ENCODE data around the gene FHIT. TPM values are rescaled to one million over a fixed set of nuclear protein-coding genes. Genes with fewer than 3 reads are reported as not detected.

Gene FHIT
- polyA plus RNA-seq, 1 donor from 2014 or later: 17.3 TPM

GRCh38 chr3:61136191-61136590, 115.1 kb downstream of the FHIT start:
- Mint-ChIP-seq H3K36me3 (peaks cover 5% of the 10 kb centered on the region), H3K9me3 (no peaks in the 10 kb centered on the region), H3K27me3 (no peaks in the 10 kb centered on the region), H3K4me3 (no peak overlapping the region), H3K27ac (no peak overlapping the region), H3K4me1 (no peaks in the 10 kb centered on the region)

- H3K27ac Mint-ChIP-seq: no peak overlapping the region
- H3K4me3 Mint-ChIP-seq: no peak overlapping the region
- no peaks in the 10 kb centered on the region for H3K27me3 Mint-ChIP-seq
- H3K36me3 Mint-ChIP-seq: peaks cover 4% of the 10 kb centered on the region
- H3K4me1 Mint-ChIP-seq: no peaks in the 10 kb centered on the region
- H3K9me3 Mint-ChIP-seq: no peaks in the 10 kb centered on the region
Measured at GRCh38 chr3:61134532-61134931, 116.7 kb downstream of the FHIT start.

DNA sequence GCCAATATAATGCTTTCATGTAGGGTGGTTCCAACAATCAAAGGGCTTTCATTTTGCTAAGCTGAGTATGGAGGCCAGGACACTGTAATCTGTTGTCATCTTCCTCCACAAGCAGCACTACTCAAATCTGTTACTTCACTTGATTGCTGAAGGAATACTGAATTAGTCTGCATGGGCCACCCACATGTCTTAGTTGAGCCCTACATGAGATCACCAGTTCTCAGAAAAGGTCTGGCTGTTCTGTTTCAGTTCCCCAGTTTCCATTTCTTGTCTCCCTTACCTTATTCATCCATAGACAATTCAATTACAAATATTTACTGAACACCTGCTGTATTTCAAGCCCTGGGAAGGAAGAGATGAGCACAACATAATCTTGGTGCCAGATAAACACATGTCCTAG, 119.2 kb downstream of the FHIT start:
- H3K27me3 Mint-ChIP-seq: no peaks in the 10 kb centered on the region
- no peak overlapping the region for H3K4me3 Mint-ChIP-seq
- peaks cover 4% of the 10 kb centered on the region for H3K36me3 Mint-ChIP-seq
- H3K4me1 Mint-ChIP-seq: no peaks in the 10 kb centered on the region
- no peaks in the 10 kb centered on the region for H3K9me3 Mint-ChIP-seq
- H3K27ac Mint-ChIP-seq: no peak overlapping the region

- Mint-ChIP-seq H3K27me3 (no peaks in the 10 kb centered on the region), H3K27ac (no peak overlapping the region), H3K36me3 (peaks cover 6% of the 10 kb centered on the region), H3K4me3 (no peak overlapping the region), H3K9me3 (peaks cover 2 to 9% (median 9%) of the 10 kb centered on the region in 3 donors), H3K4me1 (no peaks in the 10 kb centered on the region)
Measured at GRCh38 chr3:61118830-61119229, 132.4 kb downstream of the FHIT start.

DNA sequence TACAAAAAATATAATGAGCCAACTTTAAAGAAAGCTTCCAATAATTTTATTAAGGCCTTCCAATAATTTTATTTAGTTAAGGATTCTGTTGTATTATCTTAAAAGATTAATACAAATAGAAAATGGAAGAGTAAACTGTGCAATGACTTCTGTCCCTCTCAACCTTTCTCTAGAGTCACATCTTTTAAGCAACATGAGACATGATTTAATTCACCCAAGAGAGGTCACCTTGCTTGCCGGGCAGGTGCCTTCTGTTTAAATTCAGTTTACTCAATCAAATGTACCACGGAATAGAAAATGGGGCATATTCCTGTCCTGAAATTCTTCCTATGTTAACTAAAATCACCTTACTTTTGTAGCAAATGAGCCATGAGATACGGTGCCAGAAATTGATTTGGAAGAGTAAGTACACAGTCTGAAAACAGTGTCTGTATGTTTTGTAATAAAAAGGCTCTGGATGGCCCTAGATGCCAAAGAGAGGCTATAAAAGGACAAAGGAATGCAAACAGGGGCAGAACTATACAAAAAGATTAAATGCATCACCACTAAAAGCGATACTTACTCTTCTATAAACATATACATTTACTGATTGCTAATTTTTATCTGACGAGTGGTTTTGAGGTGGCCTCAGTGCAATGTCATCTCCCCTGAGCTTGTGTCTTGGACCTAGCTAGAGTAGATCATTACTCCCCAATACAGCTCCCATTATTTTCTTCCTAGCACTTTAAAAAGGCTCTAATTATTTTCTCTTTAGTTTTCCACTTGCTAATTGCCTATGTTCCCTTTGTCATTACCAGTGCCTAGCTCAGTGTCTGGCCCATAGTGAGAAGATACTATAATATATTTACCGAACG, 134.0 kb downstream of the FHIT start:
- H3K4me3 Mint-ChIP-seq: no peak overlapping the region
- H3K4me1 Mint-ChIP-seq: peaks cover 0 to 2% (median 0%) of the 10 kb centered on the region in 3 donors
- H3K27me3 Mint-ChIP-seq: no peaks in the 10 kb centered on the region
- H3K27ac Mint-ChIP-seq: no peak overlapping the region
- peaks cover 5% of the 10 kb centered on the region for H3K36me3 Mint-ChIP-seq
- H3K9me3 Mint-ChIP-seq: peaks cover 0 to 9% (median 3%) of the 10 kb centered on the region in 3 donors

DNA sequence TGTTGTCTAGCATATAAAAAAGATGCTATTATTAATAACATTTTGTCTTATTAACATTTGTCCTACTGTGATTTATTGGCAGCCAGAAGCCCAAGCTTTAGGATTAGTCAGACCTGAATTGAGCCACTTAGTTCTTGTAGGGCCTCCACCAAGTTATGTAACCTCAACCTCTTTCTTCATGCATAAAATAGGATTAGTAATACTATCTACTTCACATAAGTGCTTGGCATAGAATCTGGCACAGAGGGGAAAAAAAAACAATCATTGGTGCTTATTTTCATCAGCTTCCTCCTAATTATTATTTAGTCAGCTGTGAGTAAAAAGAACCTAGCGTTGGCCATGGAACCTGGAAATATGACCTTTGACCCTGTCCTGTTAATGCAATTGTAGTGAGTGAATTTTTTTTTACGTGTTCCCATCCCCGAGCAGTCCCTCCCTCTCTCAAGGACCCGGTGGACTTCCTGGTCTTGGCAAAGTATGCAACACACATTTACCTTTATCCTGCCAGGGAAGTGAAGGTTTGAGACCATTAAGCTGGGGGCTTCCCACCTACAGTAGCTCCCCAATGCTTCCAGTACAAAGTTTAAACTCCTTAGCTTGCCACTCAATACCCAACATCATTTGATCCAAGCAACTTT, 136.8 kb downstream of the FHIT start:
- Mint-ChIP-seq H3K4me1 (peaks cover 0 to 2% (median 0%) of the 10 kb centered on the region in 3 donors), H3K4me3 (no peak overlapping the region), H3K36me3 (peaks cover 5% of the 10 kb centered on the region), H3K27me3 (no peaks in the 10 kb centered on the region), H3K9me3 (peaks cover 0 to 2% (median 0%) of the 10 kb centered on the region in 3 donors), H3K27ac (no peak overlapping the region)

DNA sequence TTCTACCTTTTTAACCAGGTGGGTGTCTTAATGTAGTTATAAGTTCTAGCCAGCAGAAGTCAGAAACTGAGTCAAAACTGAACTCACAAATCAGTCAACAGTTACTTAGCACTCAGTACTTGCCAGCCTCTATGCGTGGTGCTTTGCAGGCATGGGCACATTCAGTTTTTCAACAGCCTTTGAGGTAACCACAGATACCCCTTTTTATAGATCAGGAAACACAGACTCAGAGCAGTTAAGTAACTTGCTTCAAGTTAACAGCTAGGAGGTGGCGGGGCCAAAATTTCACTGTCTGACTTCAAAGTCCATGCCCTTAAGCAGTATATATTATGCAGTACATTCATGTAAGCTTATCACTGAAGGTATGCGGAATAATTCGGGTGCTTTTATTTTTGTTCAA, 139.4 kb downstream of the FHIT start:
- peaks cover 0 to 3% (median 2%) of the 10 kb centered on the region in 3 donors for H3K9me3 Mint-ChIP-seq
- no peaks in the 10 kb centered on the region for H3K27me3 Mint-ChIP-seq
- no peak overlapping the region for H3K27ac Mint-ChIP-seq
- H3K36me3 Mint-ChIP-seq: peaks cover 7% of the 10 kb centered on the region
- H3K4me3 Mint-ChIP-seq: no peak overlapping the region
- peaks cover 0 to 2% (median 0%) of the 10 kb centered on the region in 3 donors for H3K4me1 Mint-ChIP-seq

DNA sequence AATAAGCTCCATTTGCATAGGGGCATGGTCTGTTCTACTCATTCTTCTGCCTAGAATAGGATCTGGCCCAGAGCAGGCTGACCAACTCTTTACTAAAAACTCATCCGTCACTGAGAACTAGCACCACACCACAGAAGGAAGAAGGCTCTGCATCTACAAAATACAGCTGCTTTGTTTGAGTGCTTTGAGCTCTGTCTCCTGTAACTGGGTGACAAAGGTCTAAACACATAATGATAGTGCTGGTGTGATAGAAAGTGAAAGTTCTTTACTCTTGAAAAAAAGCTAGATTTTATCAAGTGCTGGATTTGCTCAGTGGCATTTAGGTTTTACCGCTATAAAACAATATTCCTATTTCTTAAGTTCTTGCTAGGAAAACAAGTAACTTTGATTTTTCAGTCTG, 140.7 kb downstream of the FHIT start:
- H3K9me3 Mint-ChIP-seq: peaks cover 0 to 3% (median 2%) of the 10 kb centered on the region in 3 donors
- H3K36me3 Mint-ChIP-seq: peaks cover 7% of the 10 kb centered on the region
- H3K27me3 Mint-ChIP-seq: no peaks in the 10 kb centered on the region
- no peak overlapping the region for H3K27ac Mint-ChIP-seq
- H3K4me1 Mint-ChIP-seq: peaks cover 0 to 2% (median 0%) of the 10 kb centered on the region in 3 donors
- H3K4me3 Mint-ChIP-seq: no peak overlapping the region

- Mint-ChIP-seq H3K9me3 (peaks cover 4 to 7% (median 5%) of the 10 kb centered on the region in 3 donors), H3K4me1 (peaks cover 0 to 2% (median 0%) of the 10 kb centered on the region in 3 donors), H3K36me3 (peaks cover 3% of the 10 kb centered on the region), H3K27ac (no peak overlapping the region), H3K4me3 (no peak overlapping the region), H3K27me3 (no peaks in the 10 kb centered on the region)
Measured at GRCh38 chr3:61108247-61109019, 142.8 kb downstream of the FHIT start.

GRCh38 chr3:61094608-61095007, 156.6 kb downstream of the FHIT start:
- H3K4me1 Mint-ChIP-seq: no peaks in the 10 kb centered on the region
- no peak overlapping the region for H3K4me3 Mint-ChIP-seq
- no peaks in the 10 kb centered on the region for H3K27me3 Mint-ChIP-seq
- H3K36me3 Mint-ChIP-seq: no peaks in the 10 kb centered on the region
- H3K9me3 Mint-ChIP-seq: no peaks in the 10 kb centered on the region
- H3K27ac Mint-ChIP-seq: no peak overlapping the region

GRCh38 chr3:61093364-61093763, 157.9 kb downstream of the FHIT start:
- H3K4me1 Mint-ChIP-seq: no peaks in the 10 kb centered on the region
- no peak overlapping the region for H3K4me3 Mint-ChIP-seq
- no peaks in the 10 kb centered on the region for H3K36me3 Mint-ChIP-seq
- no peak overlapping the region for H3K27ac Mint-ChIP-seq
- no peaks in the 10 kb centered on the region for H3K27me3 Mint-ChIP-seq
- no peaks in the 10 kb centered on the region for H3K9me3 Mint-ChIP-seq

GRCh38 chr3:61092870-61093269, 158.4 kb downstream of the FHIT start:
- H3K4me3 Mint-ChIP-seq: no peak overlapping the region
- H3K36me3 Mint-ChIP-seq: no peaks in the 10 kb centered on the region
- no peaks in the 10 kb centered on the region for H3K4me1 Mint-ChIP-seq
- H3K27me3 Mint-ChIP-seq: no peaks in the 10 kb centered on the region
- no peak overlapping the region for H3K27ac Mint-ChIP-seq
- H3K9me3 Mint-ChIP-seq: no peaks in the 10 kb centered on the region

- Mint-ChIP-seq H3K9me3 (no peaks in the 10 kb centered on the region), H3K27me3 (no peaks in the 10 kb centered on the region), H3K4me3 (no peak overlapping the region)
Measured at GRCh38 chr3:61090389-61091169, 160.7 kb downstream of the FHIT start.

GRCh38 chr3:61087465-61087864, 163.8 kb downstream of the FHIT start:
- no peak overlapping the region for H3K4me3 Mint-ChIP-seq
- peaks cover 1% of the 10 kb centered on the region for H3K36me3 Mint-ChIP-seq
- no peaks in the 10 kb centered on the region for H3K4me1 Mint-ChIP-seq
- H3K27me3 Mint-ChIP-seq: no peaks in the 10 kb centered on the region
- no peak overlapping the region for H3K27ac Mint-ChIP-seq
- peaks cover 0 to 6% (median 4%) of the 10 kb centered on the region in 3 donors for H3K9me3 Mint-ChIP-seq

More at GRCh38 chr3:61090389-61091169, 160.7 kb downstream of the FHIT start:
- Mint-ChIP-seq H3K27ac (no peak overlapping the region), H3K4me1 (no peaks in the 10 kb centered on the region), H3K36me3 (no peaks in the 10 kb centered on the region)

Data from IgD-negative memory B cell (primary cell).